HG03135 (cell line): ENCODE measurements around the gene UBE3C.
"Not testable (repeated sequence)": the region's sequence is repeated elsewhere in the genome, so short reads cannot be mapped to it uniquely, and the experiment has no call there.

ENCODE experiments used
- ATAC-seq: cut with Tn5 transposase; IDR thresholded peaks from one replicate; pipeline ENCODE4 v1.9.1; 2021; ENCODE audit warnings: mild to moderate bottlenecking, moderate library complexity; ENCODE audit not compliant: unreplicated experiment

Gene UBE3C

GRCh38 chr7:157234271-157234670 is 95.5 kb downstream of the UBE3C start:
- no peak for ATAC-seq

GRCh38 chr7:157235357-157236333 is 96.9 kb downstream of the UBE3C start:
- ATAC-seq, result no peak

- no peak for ATAC-seq
Observed at GRCh38 chr7:157238087-157238486, 99.4 kb downstream of the UBE3C start.

GRCh38 chr7:157239571-157240270 is 101.0 kb downstream of the UBE3C start:
- ATAC-seq, result no peak

- no peak for ATAC-seq
Observed at GRCh38 chr7:157241631-157242030, 102.9 kb downstream of the UBE3C start.

- no peak for ATAC-seq
Observed at GRCh38 chr7:157244516-157245294, 106.0 kb downstream of the UBE3C start.

GRCh38 chr7:157246052-157246451 is 107.3 kb downstream of the UBE3C start:
- ATAC-seq, result no peak

- no peak for ATAC-seq
Observed at GRCh38 chr7:157248659-157249058, 109.9 kb downstream of the UBE3C start.

GRCh38 chr7:157250605-157251228 is 112.0 kb downstream of the UBE3C start:
- peak; percentile 73 for ATAC-seq

GRCh38 chr7:157251817-157252216 is 113.1 kb downstream of the UBE3C start:
- ATAC-seq, result not testable (repeated sequence)

GRCh38 chr7:157253850-157254249 is 115.1 kb downstream of the UBE3C start:
- ATAC-seq, result no peak

- not testable (repeated sequence) for ATAC-seq
Observed at GRCh38 chr7:157254781-157255180, 116.1 kb downstream of the UBE3C start.

- ATAC-seq, result no peak
Observed at GRCh38 chr7:157255201-157255606, 116.5 kb downstream of the UBE3C start.

GRCh38 chr7:157263156-157263555 is 124.4 kb downstream of the UBE3C start:
- no peak for ATAC-seq

GRCh38 chr7:157265051-157265450 is 126.3 kb downstream of the UBE3C start:
- no peak for ATAC-seq

- ATAC-seq, result no peak
Observed at GRCh38 chr7:157266272-157266671, 127.5 kb downstream of the UBE3C start.

- ATAC-seq, result no peak
Observed at GRCh38 chr7:157267516-157267915, 128.8 kb downstream of the UBE3C start.

- no peak for ATAC-seq
Observed at GRCh38 chr7:157267956-157268355, 129.2 kb downstream of the UBE3C start.

- ATAC-seq, result no peak
Observed at GRCh38 chr7:157268540-157268939, 129.8 kb downstream of the UBE3C start.

GRCh38 chr7:157269341-157270059 is 130.8 kb downstream of the UBE3C start:
- no peak for ATAC-seq
